NT2/D1 (cell line): ENCODE results near the gene ATG9A.

Experiments used
- DNase-seq: peaks from one replicate; pipeline ENCODE4 v3.0.0-alpha.2; 2011; ENCODE audit warnings: low read depth, low spot score
- H3K27me3 ChIP-seq: 2 replicates; pipeline ENCODE4 v1.6.0; 2011; ENCODE audit warnings: mild to moderate bottlenecking; ENCODE audit not compliant: insufficient read length, insufficient read depth
- H3K36me3 ChIP-seq: 2 replicates; pipeline ENCODE4 v1.6.1; 2011; ENCODE audit warnings: mild to moderate bottlenecking, low read length, mixed read lengths; ENCODE audit not compliant: insufficient read depth, insufficient read length
- H3K4me1 ChIP-seq: 2 replicates; pipeline ENCODE4 v1.5.1; 2011; ENCODE audit not compliant: insufficient read depth, insufficient read length
- H3K4me3 ChIP-seq: 2 replicates; pipeline ENCODE4 v1.5.1; 2011; ENCODE audit warnings: low read depth; ENCODE audit not compliant: insufficient read length
- H3K9ac ChIP-seq: 2 replicates; pipeline ENCODE4 v1.6.0; 2011; ENCODE audit warnings: low read depth; ENCODE audit not compliant: insufficient read length
- H3K9me3 ChIP-seq: 2 replicates; pipeline ENCODE4 v1.5.1; 2011; ENCODE audit warnings: mild to moderate bottlenecking, low read length; ENCODE audit not compliant: insufficient read depth
- SUZ12 ChIP-seq: IDR thresholded peaks from 2 replicates; pipeline ENCODE4 v1.6.1; 2011; ENCODE audit not compliant: insufficient read length, insufficient read depth; ENCODE audit errors: extremely low read depth
- YY1 ChIP-seq: IDR thresholded peaks from 2 replicates; pipeline ENCODE4 v1.6.1; 2011; ENCODE audit not compliant: insufficient read length, insufficient read depth
- ZNF274 ChIP-seq: IDR thresholded peaks from 2 replicates; pipeline ENCODE4 v1.6.1; 2011; ENCODE audit warnings: mild to moderate bottlenecking, low read depth, low read length

ATG9A gene

DNA sequence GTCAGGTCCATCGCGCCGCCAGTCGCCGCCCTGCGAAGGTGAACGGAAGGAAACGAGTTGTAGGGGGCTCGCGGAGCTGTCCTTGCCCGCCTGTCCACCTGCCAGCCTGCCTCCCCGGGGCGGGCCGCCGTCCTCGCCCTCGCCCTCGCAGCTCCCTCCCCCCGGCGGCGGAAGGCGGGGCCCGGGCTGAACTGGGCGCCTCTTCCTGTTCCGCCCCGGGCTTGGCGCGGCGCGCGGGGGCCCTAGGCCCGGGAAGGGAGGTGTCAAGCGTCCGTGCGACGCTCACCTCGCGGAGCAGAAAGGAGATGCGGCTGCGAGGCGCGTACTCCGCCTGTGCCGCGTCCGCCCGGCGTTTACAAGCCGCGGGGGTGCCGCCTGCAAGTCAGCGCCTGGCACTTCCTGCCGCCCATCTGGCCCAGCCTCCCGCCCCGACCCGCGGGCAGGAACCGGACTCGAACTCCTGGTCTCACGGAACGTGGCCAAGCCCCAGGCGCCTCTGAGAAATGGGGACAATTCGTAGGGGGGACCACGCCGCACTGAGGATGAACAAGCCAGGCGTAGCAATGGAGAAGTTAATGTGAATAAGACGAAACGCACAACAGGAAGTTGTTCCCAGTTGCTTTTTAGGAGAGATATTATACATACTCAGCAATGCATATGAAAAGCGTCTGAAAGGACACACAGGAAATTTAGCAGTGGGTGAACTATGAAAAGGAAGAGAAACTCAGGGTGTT, 52.5 kb downstream of the ATG9A start, which contains the start of gene CNPPD1:
Gene CNPPD1, minus strand, starts transcription at position 108 of the 734 bp plus-strand sequence. Its CDS starts 97 bp downstream, at position 11.
- H3K4me1 ChIP-seq, result no peaks in the 10 kb centered on the region
- peak within 1 kb of the TSS; percentile 86 for H3K4me3 ChIP-seq
- no peak for TF ChIP-seq YY1
- TF ChIP-seq SUZ12, result no peak
- no peak for TF ChIP-seq ZNF274
- no peaks in the 10 kb centered on the region for H3K9me3 ChIP-seq
- no peak for DNase-seq
- no peaks in the 10 kb centered on the region for H3K27me3 ChIP-seq
- peak within 1 kb of the TSS; percentile 92 for H3K9ac ChIP-seq
- H3K36me3 ChIP-seq, result peaks cover 60% of the 10 kb centered on the region

DNA sequence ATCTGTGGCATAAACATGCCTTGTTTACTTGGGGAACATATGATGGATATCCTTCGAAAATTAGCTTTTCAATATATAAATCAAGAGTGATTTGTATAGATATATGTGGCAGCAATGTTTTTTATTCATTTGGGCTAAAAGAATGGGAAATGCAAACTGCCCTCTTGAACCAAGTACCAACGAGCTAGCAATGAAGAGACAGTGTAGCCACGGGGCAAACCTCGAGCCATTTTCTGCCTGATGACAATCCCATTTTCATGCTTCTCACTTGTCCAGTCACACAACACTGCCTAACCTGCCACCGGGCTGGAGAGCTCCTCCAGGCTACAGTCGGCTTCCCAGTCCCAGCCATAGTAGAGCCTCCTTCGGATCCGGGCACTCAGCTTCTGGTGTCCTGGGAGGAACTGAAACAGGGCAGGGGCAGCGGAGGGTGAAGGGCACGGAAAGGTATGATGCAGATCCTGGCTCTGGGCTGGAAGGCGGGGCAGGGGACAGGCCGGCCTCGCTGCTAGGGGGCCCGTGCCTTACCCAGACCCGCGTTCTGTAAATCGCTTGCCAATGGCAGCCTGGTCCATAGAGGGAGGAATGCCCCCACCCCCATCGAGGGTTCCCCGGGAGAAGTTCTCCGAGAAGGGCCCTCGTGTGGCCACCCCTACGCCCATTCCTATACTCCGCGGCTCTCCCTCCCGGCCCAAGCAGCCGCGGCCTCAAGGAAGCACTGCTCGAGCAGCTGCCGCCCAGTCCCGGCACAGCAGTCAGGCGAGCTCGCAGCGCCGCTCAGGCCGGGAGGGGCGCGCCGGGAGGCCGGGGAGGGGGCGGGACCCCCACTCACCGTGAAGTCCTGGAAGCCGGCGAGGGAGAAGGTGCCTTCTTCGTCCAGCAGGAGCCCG, 53.3 kb downstream of the ATG9A start:
- Histone ChIP-seq H3K27me3 (no peaks in the 10 kb centered on the region), H3K4me1 (no peaks in the 10 kb centered on the region), H3K9me3 (no peaks in the 10 kb centered on the region), H3K9ac (peak overlapping the region; percentile 92), H3K36me3 (peaks cover 56% of the 10 kb centered on the region), H3K4me3 (peak overlapping the region; percentile 86)
- DNase-seq, result no peak
- no peak for TF ChIP-seq YY1
- TF ChIP-seq SUZ12, result no peak
- TF ChIP-seq ZNF274, result no peak

DNA sequence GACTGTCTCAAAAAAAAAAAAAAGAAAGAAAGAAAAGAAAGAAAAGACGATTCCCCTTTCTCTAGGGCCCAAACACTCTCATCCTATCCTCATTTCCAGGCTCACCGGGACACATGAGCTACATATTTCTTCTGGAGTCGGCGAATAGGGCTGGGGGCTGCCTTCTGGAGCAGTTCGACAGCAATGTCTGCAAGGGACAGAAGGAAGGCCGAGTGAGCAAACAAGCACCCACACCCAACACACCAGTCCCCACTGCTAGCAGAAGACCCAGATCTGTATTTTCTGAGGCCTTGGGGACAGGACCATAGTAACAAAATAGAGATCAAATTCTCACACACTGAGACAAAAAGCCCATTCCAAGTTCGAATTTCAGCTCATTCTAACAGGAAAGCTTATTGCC, 54.0 kb downstream of the ATG9A start:
- H3K36me3 ChIP-seq, result peaks cover 50% of the 10 kb centered on the region
- H3K4me1 ChIP-seq, result no peaks in the 10 kb centered on the region
- no peak overlapping the region for H3K4me3 ChIP-seq
- DNase-seq, result no peak
- H3K9me3 ChIP-seq, result no peaks in the 10 kb centered on the region
- peak overlapping the region; percentile 92 for H3K9ac ChIP-seq
- H3K27me3 ChIP-seq, result no peaks in the 10 kb centered on the region
- TF ChIP-seq ZNF274 (no peak), YY1 (no peak), SUZ12 (no peak)

DNA sequence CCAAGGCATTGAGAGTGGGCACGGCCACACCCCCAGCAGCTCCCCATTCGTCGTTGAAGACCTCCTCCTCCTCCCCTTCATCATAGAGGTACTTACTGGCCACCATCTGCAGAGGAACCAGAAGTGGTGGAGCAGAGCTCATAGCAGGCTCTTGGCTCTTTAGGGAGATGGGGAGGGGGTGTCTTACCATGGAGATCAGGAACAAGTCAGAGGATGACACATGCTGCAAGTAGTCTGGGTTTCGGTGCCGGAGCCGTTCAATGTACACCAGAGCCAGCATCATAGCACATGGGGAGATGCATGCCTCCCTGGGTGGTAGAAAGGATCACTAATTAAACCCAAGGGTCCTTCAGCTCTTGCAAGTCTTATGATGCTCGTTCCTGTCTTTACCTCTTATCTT, 54.6 kb downstream of the ATG9A start:
- Histone ChIP-seq H3K9ac (no peak overlapping the region), H3K36me3 (peaks cover 43% of the 10 kb centered on the region)
- no peak for TF ChIP-seq SUZ12
- TF ChIP-seq ZNF274, result no peak
- TF ChIP-seq YY1, result no peak

DNA sequence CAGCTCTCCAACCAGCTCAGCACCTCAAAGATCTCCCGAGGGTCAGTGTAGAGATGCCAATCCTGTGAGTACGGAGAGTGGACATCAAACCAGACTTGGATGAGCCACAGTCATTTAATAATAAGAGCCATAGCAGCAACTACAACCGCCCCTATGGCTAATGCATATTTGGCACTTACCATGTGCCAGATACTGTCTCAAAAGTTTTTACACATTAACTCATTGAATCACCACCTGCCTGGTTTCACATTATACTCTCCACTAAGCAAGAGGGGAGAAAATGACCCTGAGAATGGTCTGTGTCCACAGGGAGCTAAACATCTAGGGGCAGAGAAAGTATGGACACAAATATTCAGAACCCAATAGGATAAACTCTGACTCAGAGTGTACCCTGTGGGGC, 55.3 kb downstream of the ATG9A start:
- Histone ChIP-seq H3K9me3 (no peaks in the 10 kb centered on the region), H3K36me3 (peaks cover 37% of the 10 kb centered on the region), H3K4me3 (no peak overlapping the region), H3K9ac (no peak overlapping the region), H3K27me3 (no peaks in the 10 kb centered on the region), H3K4me1 (no peaks in the 10 kb centered on the region)
- DNase-seq, result no peak
- no peak for TF ChIP-seq YY1
- TF ChIP-seq ZNF274, result no peak
- TF ChIP-seq SUZ12, result no peak

More for the DNA sequence above, 54.6 kb downstream of the ATG9A start:
- H3K27me3 ChIP-seq, result no peaks in the 10 kb centered on the region
- no peak for DNase-seq
- H3K4me3 ChIP-seq, result no peak overlapping the region
- H3K4me1 ChIP-seq, result no peaks in the 10 kb centered on the region
- H3K9me3 ChIP-seq, result no peaks in the 10 kb centered on the region

DNA sequence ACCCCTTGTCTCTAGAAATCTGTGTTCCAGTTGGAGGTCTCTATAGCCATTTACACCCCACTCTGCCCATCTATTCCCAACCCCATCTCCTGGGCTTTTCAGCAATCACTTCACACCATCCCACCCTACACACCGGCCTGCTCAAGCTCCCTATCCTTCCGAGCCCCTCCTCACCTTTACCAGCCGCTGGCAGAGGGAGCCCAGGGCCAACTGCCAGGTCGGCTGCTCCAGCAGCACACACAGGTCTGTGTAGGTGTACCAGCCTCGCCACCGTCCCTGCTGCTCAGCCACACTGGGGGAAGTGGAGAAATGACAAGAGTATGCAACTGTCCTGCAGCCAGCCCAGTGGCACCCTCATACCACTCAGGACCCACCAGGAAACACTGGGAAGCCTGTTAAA, 56.3 kb downstream of the ATG9A start:
- no peak for DNase-seq
- no peak overlapping the region for H3K4me3 ChIP-seq
- peaks cover 37% of the 10 kb centered on the region for H3K36me3 ChIP-seq
- H3K4me1 ChIP-seq, result no peaks in the 10 kb centered on the region
- no peak overlapping the region for H3K9ac ChIP-seq
- no peaks in the 10 kb centered on the region for H3K27me3 ChIP-seq
- TF ChIP-seq SUZ12, result no peak
- TF ChIP-seq ZNF274, result no peak
- TF ChIP-seq YY1, result no peak
- H3K9me3 ChIP-seq, result no peaks in the 10 kb centered on the region
